K562 (cell line): Measurements from ENCODE around the gene IPO7.

Experiments used
- FIP1L1 ChIP-seq: fragments of 200-400 bp; formaldehyde crosslinking; IDR thresholded peaks from 2 replicates; pipeline ENCODE4 v1.6.1; 2018; ENCODE audit warnings: mild to moderate bottlenecking, low read depth, low read length; ENCODE audit not compliant: poor library complexity, severe bottlenecking
- TF ChIP-seq, protein P1 (sequence below): sonication (generic); formaldehyde crosslinking; IDR thresholded peaks from 2 replicates; pipeline ENCODE4 v1.8.1; 2023; ENCODE audit warnings: mild to moderate bottlenecking, missing genetic modification reagents

DNA sequence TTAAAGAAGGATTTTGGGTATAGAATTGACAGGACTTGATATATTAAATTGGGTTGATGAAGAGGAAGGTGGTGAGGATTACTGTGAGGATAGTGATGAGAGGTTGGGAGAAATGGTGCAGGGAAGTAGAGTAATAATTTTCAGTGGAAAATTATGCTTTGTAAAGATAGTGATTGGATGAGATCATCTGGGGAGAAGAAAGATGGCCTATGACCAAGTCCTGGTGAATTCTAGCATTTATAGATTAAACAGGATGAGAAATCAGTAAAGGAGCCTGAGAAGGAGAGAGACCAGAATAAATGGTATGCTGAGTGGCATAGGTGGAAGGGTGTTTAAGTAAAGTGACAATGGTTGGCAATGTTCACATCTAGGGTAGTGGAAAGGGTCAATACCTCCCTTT lies 15.0 kb downstream of the IPO7 start:
- TF ChIP-seq FIP1L1: no peak
- TF ChIP-seq, protein P1, sequence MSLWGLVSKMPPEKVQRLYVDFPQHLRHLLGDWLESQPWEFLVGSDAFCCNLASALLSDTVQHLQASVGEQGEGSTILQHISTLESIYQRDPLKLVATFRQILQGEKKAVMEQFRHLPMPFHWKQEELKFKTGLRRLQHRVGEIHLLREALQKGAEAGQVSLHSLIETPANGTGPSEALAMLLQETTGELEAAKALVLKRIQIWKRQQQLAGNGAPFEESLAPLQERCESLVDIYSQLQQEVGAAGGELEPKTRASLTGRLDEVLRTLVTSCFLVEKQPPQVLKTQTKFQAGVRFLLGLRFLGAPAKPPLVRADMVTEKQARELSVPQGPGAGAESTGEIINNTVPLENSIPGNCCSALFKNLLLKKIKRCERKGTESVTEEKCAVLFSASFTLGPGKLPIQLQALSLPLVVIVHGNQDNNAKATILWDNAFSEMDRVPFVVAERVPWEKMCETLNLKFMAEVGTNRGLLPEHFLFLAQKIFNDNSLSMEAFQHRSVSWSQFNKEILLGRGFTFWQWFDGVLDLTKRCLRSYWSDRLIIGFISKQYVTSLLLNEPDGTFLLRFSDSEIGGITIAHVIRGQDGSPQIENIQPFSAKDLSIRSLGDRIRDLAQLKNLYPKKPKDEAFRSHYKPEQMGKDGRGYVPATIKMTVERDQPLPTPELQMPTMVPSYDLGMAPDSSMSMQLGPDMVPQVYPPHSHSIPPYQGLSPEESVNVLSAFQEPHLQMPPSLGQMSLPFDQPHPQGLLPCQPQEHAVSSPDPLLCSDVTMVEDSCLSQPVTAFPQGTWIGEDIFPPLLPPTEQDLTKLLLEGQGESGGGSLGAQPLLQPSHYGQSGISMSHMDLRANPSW (CRISPR knock-in tag): no peak
